Panc1 (cell line): ENCODE measurements around the gene RBFA. TPM values are rescaled to one million over a fixed set of nuclear protein-coding genes. Genes with fewer than 3 reads are reported as not detected.

Experiments used
- ATAC-seq: fragments of 200-7000 bp; cut with Tn5 transposase; 2 replicates; pipeline ENCODE4 v1.9.1; 2020; ENCODE audit warnings: mild to moderate bottlenecking, moderate library complexity
- BruUV-seq: library from RNA; stranded (reverse); fragments of 400-500 nt; replicated peaks from 2 replicates; lab custom pipeline; 2021; lab: Mats Ljungman, UMichigan
- CTCF ChIA-PET: fragments of 300-600 bp; sonication (Branson Sonifier 250); formaldehyde crosslinking; loops from one replicate; lab custom pipeline; 2022; ENCODE audit warnings: antibody characterized with exemption; lab: Charles Lee
- POLR2A ChIA-PET: fragments of 300-600 bp; sonication (Branson Sonifier 250); formaldehyde crosslinking; loops from one replicate; lab custom pipeline; 2022; ENCODE audit warnings: antibody characterized with exemption; lab: Charles Lee
- DNase-seq: peaks from one replicate; pipeline ENCODE4 v3.0.0-alpha.2; 2010; ENCODE audit warnings: low read depth, low spot score
- H3K27ac ChIP-seq: 2 replicates; pipeline ENCODE4 v1.5.1; 2011; ENCODE audit warnings: mild to moderate bottlenecking, low read length, inconsistent platforms
- H3K27me3 ChIP-seq: fragments of 200-500 bp; sonication (Bioruptor generic); 2 replicates; pipeline ENCODE4 v1.6.0; 2014; ENCODE audit warnings: low read length, inconsistent platforms; ENCODE audit not compliant: control insufficient read depth, insufficient read depth
- H3K36me3 ChIP-seq: fragments of 200-500 bp; sonication (Bioruptor generic); 2 replicates; pipeline ENCODE4 v1.5.1; 2014; ENCODE audit warnings: inconsistent platforms, mild to moderate bottlenecking, low read length, moderate library complexity; ENCODE audit not compliant: control insufficient read depth, insufficient read depth
- H3K4me1 ChIP-seq: 2 replicates; pipeline ENCODE4 v1.5.1; 2011; ENCODE audit warnings: inconsistent platforms, mild to moderate bottlenecking, low read length, moderate library complexity; ENCODE audit not compliant: control insufficient read depth, insufficient read depth
- H3K4me3 ChIP-seq, 2 experiments: 2 replicates each; pipeline ENCODE4 v1.5.1; 2011 to 2012; ENCODE audit warnings: low read depth in 2 of 2, low read length in 2 of 2, mild to moderate bottlenecking in 2 of 2, inconsistent platforms in 1 of 2, moderate library complexity in 1 of 2
- H3K9me3 ChIP-seq: fragments of 200-500 bp; sonication (Bioruptor generic); 2 replicates; pipeline ENCODE4 v1.5.1; 2014; ENCODE audit warnings: low read depth, mild to moderate bottlenecking, inconsistent platforms, low read length, moderate library complexity; ENCODE audit not compliant: control insufficient read depth, insufficient read depth
- POLR2AphosphoS5 ChIP-seq: IDR thresholded peaks from 2 replicates; pipeline ENCODE4 v1.6.1; 2012; ENCODE audit warnings: mild to moderate bottlenecking, low read depth, low read length, moderate library complexity
- SIN3A ChIP-seq: IDR thresholded peaks from 2 replicates; pipeline ENCODE4 v1.6.1; 2012; ENCODE audit warnings: low read depth, mild to moderate bottlenecking, low read length, moderate library complexity, borderline replicate concordance; ENCODE audit not compliant: insufficient read depth
- TCF7L2 ChIP-seq: IDR thresholded peaks from 2 replicates; pipeline ENCODE4 v1.6.1; 2011; ENCODE audit warnings: mild to moderate bottlenecking, low read depth, low read length, inconsistent platforms
- in situ Hi-C: cut with HindIII; loops from 2 replicates; pipeline ENCODE4 v1.10.0; 2016; ENCODE audit warnings: low sequenced_read_pairs, low pct_unique_long_range_greater_than_20kb
- intact Hi-C: fragments of 100-400 bp; cut with micrococcal nuclease; formaldehyde crosslinking; loops from one replicate; pipeline ENCODE4 v1.10.0; 2022; ENCODE audit not compliant: unreplicated experiment
- total RNA-seq: library from RNA; stranded (reverse); gene quantifications from one replicate; pipeline ENCODE4 v1.2.1, GENCODE V29; 2021; ENCODE audit not compliant: unreplicated experiment
- TF ChIP-seq, protein P1 (sequence below): fragments of 450-650 bp; IDR thresholded peaks from 2 replicates; pipeline ENCODE4 v1.5.1; 2017; ENCODE audit warnings: mild to moderate bottlenecking
- TF ChIP-seq, protein P2 (sequence below), 2 experiments: IDR thresholded peaks; 2 replicates each; pipeline ENCODE4 v1.6.1; 2011 to 2012; ENCODE audit warnings: low read depth in 2 of 2, control low read depth in 1 of 2, low read length in 1 of 2, mild to moderate bottlenecking in 1 of 2, moderate library complexity in 1 of 2; ENCODE audit not compliant: insufficient read depth in 1 of 2

Gene RBFA
- total RNA-seq, 1 experiment from 2014 or later = 83.1 TPM

DNA sequence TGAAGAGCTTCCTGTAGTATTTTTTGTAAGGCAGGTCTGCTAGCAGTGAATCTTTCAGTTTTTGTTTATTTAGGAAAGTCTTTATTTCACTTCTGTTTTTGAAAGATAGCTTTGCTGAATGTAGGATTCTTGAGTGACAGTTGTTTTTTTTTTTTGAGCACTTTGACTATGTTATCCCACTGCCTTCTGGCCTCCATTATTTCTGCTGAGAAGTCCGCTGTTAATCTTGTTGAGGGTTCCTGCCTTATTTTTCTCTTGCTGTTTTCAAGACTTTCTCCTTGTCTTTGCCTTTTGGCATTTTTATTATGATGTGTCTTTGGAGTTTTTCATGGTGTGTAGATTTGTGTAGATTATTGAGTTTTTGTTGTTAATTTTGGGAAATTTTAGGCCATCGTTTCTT lies 21.9 kb downstream of the RBFA start:
- intact Hi-C loops (no loop called here), in situ Hi-C loops (no loop called here)
- ATAC-seq (no peak), DNase-seq (no peak)
- ChIA-PET POLR2A (no interaction called here), CTCF (no interaction called here)
- TF ChIP-seq POLR2AphosphoS5 (no peak), SIN3A (no peak), TCF7L2 (no peak)
- TF ChIP-seq, protein P1, sequence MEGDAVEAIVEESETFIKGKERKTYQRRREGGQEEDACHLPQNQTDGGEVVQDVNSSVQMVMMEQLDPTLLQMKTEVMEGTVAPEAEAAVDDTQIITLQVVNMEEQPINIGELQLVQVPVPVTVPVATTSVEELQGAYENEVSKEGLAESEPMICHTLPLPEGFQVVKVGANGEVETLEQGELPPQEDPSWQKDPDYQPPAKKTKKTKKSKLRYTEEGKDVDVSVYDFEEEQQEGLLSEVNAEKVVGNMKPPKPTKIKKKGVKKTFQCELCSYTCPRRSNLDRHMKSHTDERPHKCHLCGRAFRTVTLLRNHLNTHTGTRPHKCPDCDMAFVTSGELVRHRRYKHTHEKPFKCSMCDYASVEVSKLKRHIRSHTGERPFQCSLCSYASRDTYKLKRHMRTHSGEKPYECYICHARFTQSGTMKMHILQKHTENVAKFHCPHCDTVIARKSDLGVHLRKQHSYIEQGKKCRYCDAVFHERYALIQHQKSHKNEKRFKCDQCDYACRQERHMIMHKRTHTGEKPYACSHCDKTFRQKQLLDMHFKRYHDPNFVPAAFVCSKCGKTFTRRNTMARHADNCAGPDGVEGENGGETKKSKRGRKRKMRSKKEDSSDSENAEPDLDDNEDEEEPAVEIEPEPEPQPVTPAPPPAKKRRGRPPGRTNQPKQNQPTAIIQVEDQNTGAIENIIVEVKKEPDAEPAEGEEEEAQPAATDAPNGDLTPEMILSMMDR = no peak
- TF ChIP-seq, protein P2, sequence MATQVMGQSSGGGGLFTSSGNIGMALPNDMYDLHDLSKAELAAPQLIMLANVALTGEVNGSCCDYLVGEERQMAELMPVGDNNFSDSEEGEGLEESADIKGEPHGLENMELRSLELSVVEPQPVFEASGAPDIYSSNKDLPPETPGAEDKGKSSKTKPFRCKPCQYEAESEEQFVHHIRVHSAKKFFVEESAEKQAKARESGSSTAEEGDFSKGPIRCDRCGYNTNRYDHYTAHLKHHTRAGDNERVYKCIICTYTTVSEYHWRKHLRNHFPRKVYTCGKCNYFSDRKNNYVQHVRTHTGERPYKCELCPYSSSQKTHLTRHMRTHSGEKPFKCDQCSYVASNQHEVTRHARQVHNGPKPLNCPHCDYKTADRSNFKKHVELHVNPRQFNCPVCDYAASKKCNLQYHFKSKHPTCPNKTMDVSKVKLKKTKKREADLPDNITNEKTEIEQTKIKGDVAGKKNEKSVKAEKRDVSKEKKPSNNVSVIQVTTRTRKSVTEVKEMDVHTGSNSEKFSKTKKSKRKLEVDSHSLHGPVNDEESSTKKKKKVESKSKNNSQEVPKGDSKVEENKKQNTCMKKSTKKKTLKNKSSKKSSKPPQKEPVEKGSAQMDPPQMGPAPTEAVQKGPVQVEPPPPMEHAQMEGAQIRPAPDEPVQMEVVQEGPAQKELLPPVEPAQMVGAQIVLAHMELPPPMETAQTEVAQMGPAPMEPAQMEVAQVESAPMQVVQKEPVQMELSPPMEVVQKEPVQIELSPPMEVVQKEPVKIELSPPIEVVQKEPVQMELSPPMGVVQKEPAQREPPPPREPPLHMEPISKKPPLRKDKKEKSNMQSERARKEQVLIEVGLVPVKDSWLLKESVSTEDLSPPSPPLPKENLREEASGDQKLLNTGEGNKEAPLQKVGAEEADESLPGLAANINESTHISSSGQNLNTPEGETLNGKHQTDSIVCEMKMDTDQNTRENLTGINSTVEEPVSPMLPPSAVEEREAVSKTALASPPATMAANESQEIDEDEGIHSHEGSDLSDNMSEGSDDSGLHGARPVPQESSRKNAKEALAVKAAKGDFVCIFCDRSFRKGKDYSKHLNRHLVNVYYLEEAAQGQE (IDR thresholded peaks at IDR 0.05; ENCODE audit: insufficient read depth in 1 of 2, low read depth in 2 of 2, low read length in 1 of 2) = no peak
- no TSS peak for BruUV-seq
- peaks cover 13% of the 10 kb centered on the region for H3K9me3 ChIP-seq
- no peak overlapping the region for H3K4me3 ChIP-seq
- no peaks in the 10 kb centered on the region for H3K36me3 ChIP-seq
- H3K4me1 ChIP-seq = peaks cover 3% of the 10 kb centered on the region; the same call in 1 of the 2 replicates
- H3K27ac ChIP-seq = no peak overlapping the region
- H3K27me3 ChIP-seq = no peaks in the 10 kb centered on the region

- TF ChIP-seq TCF7L2 (no peak), POLR2AphosphoS5 (no peak), SIN3A (no peak)
- TF ChIP-seq, protein P2 (IDR thresholded peaks at IDR 0.05; ENCODE audit: insufficient read depth in 1 of 2, low read depth in 2 of 2, low read length in 1 of 2) = no peak
- TF ChIP-seq, protein P1 = no peak
- ATAC-seq (peak; percentile 12; the same call in 1 of the 2 replicates), DNase-seq (no peak)
- H3K27ac ChIP-seq = no peak overlapping the region
- ChIA-PET CTCF (no interaction called here), POLR2A (no interaction called here)
- intact Hi-C loops (no loop called here), in situ Hi-C loops (no loop called here)
- no peaks in the 10 kb centered on the region for H3K36me3 ChIP-seq
- peaks cover 3% of the 10 kb centered on the region; the same call in 1 of the 2 replicates for H3K4me1 ChIP-seq
- BruUV-seq = no TSS peak
- no peak overlapping the region for H3K4me3 ChIP-seq
- no peaks in the 10 kb centered on the region for H3K27me3 ChIP-seq
- H3K9me3 ChIP-seq = peaks cover 13% of the 10 kb centered on the region
These were observed 25.7 kb downstream of the RBFA start for GRCh38 chr18:80059945-80060344.
